Dermis blood vessel endothelial cell (primary cell): ENCODE data around the gene GDA. TPM values are rescaled to one million over a fixed set of nuclear protein-coding genes. Genes with fewer than 3 reads are reported as not detected.
A peak's percentile ranks its signal among the peaks of the same experiment; 100 is the strongest.
"Not testable (repeated sequence)": the region's sequence is repeated elsewhere in the genome, so short reads cannot be mapped to it uniquely, and the experiment has no call there.

ENCODE experiments used
- DNase-seq: peaks from one replicate; pipeline ENCODE4 v3.0.0; 2010
- total RNA-seq: library from RNA; depleted of rRNA; stranded (reverse); fragments of >200 nt; gene quantifications from 2 replicates; pipeline ENCODE4 v1.2.3, GENCODE V29; 2014

The GDA gene
- total RNA-seq, 1 donor from 2014 or later = 0.17 TPM

DNA sequence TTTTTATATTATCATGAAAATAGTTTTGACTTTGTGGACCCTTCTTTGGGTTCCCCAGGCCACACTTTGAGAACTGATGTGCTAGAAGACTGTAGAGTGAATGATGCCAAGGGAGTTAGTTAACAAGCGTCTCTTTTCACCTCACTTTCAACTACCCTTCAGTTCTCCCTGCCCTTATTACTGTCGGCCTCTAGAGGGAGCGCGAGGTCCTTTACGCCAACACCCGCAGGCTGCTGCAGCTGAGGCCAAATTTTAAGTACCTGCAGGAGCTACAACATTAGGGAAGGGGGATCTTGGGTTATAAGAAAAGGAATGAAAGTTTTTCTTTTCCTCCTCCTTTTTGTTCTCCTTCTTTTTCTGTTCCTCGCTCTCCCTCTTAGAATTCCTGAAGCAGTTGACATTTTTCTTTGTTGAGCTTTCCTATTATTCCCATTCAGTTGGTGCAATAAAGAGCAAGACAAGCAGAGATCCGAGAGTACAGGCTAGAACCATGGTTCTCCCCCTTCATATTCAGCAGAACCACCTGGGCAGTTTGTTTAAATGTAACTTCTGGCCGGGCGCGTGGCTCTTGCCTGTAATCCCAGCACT, 131.8 kb downstream of the GDA start:
- peak; percentile 82 for DNase-seq

DNA sequence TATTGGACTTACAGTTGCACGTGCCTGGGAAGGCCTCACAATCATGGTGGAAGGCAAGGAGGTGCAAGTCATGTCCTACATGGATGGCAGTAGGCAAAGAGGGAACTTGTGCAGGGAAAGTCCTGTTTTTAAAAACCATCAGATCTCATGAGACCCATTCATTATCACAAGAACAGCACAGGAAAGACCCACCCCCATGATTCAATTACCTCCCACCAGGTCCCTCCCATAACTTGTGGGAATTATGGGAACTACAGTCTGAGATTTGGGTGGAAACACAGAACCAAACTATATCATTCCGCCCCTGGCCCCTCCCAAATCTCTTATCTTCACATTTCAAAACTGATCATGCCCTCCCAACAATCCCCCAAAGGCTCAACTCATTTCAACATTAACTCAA, 140.2 kb downstream of the GDA start:
- DNase-seq = no peak

DNA sequence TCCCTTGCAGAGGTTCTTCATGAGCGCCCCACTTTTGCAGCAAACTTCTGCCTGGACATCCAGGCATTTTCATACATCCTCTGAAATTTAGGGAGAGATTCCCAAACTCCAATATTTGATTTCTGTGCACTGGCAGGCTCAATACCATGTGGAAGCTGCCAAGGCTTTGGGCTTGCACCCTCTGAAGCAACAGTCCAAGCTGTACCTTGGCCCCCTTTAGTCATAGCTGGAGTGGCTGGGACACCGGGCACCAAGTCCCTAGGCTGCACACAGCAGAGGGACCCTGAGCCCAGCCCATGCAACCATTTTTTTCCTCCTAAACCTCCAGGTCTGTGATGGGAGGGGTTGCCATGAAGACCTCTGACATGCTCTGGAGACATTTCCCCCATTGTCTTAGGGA, 141.1 kb downstream of the GDA start:
- no peak for DNase-seq

DNA sequence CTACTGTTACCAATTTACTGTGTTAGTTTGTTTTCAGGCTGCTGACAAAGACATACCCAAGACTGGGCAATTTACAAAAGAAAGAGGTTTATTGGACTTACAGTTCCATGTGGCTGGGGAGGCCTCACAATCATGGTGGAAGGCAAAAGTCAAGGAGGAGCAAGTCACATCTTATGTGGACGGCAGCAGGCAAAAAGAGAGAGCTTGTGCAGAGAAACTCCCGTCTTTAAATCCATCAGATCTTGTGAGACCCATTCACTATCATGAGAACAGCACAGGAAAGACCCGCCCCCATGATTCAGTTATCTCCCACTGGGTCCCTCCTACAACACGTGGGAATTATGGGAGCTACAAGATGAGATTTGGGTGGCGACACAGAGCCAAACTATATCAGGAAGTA, 142.3 kb downstream of the GDA start:
- not testable (repeated sequence) for DNase-seq

DNA sequence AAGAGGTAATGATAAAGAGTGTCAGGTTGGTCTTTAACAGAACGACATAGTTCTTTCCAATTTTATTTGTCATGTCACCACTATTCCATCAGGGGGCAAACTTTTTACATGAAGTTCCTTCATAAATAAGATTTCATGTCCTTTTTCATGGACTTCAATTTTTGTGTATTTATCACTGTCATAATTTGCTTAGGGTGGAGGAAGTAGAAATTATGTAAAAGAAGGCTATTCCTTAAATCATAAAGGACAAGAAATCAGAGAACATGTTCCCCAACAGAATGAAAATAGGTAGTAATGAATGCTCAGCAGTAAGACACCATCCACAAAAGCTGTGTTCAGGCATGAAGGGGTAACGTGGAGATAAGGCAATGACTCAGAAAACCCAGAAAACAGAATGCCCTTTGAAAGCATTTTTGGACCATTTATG, 143.0 kb downstream of the GDA start:
- peak; percentile 68 for DNase-seq

DNA sequence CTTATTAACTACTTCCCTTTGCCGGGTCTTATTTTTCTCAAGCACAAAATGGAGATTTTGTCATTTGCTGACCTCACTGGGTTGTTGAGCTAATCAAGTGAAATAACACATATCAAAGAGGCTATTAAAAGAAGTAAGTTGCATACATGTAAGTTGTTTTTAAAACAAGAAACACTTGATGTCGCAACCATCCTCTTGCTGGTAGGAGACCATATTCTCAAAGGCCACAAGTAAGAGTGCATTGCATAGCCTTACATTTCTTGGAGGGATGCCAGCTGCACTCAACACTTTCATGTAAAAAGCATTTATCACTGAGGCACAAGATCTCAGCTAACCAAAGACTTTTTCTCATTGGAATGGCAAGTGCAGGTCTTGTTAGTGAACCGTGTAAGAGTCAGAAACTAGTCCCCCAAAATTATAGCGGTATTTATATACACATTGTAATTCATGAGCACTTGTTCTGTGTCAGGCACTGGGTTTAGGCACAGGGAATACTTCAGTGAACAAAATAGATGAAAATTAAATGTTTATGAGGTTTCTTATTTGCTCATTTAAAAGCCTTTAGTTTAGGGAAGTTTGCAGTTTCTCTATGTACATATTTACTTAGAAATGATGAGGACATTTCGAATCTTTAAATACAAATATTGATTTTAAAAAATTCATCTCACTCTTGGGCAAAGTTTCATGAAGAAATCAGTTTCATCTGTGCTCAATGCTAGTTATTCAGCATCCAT, 143.8 kb downstream of the GDA start:
- DNase-seq = peak; percentile 35

DNA sequence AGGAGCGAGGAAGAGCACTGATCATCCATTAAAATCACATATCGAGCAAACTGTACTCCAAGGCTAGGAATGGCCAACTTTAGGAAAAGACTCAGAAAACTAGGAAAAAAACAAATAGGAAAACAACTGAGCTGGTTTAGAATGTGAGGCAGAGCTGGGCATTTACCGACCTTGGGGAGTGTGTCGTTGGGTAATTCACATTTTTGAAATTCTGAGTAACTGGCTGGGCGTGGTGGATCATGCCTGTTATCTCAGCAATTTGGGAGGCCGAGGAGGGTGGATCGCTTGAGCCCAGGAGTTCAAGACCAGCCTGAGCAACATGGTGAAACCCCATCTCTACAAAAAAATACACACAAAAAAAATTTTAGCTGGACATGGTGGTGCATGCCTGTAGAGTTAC, 145.7 kb downstream of the GDA start:
- DNase-seq = no peak

DNA sequence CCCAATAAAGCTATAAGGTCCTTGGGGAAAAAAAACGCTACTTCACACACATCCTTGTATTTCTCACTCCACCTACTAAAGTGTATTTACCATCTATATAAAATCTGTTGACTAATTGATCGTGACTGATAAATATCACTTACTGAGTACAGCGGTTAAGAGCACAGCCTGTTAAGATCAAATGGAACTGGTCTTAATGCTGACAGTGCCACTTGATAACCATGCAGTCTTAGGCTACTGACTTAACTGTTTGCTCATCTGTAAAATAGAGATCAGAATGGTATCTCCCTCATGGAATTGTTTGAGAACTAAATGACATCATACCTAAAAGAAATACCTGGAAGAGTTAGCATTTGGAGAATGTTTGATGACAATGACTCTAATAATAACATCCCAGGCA, 148.3 kb downstream of the GDA start:
- DNase-seq = no peak

DNA sequence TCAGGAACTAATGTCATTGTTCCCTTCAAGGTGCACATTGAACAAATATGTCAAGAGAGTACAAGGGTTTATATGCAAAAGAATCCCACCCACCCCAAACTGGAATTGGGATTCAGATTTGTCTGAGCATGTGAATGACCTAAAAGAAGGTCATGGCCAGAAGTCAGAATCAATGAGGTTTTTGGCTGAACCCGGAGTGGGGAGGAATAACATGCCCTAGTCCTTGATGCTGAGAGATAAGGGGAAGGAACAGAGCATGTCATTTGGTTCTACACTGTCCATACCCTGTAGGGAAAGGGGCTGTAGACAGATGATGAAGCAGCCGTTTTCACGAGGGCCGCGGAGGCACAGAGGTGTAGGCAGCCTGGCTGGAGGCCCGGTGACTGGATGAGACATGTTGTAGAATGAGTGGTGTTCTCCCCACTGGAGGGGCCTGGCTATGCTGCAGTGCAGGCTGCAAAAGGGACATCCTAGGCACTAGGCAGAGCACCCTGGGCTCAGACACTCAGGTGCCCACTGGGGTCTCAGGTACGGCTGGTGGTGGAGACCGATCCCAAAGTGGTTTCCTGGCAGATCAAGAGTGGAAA, 149.9 kb downstream of the GDA start:
- no peak for DNase-seq

DNA sequence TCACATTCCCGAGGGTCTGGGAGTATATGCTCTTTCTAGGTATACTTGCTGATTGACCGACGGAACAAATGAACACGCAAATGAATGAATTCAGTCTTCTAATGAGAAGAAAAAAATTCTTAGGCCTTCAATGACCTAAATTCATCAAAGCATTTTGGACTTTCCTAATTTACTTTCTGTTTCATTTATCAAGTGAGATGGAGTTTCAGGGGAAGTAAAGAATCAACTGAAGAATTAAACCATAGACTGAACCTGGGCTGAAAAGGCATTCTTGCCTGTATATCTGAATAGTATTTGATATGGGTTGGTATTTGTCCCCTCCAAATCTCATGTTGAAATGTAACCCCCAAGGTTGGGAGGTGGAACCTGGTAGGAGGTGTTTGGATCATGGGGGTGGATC, 151.6 kb downstream of the GDA start:
- no peak for DNase-seq

Other genes starting within 250 kb of the GDA start
- gene ABHD17B, start 238.2 kb upstream of the GDA start, total RNA-seq = 68.0 and 76.9 TPM in 2 replicates
- gene C9orf85, start 237.8 kb upstream of the GDA start, total RNA-seq = 16.6 and 19.1 TPM in 2 replicates
- gene C9orf57, start 88.8 kb upstream of the GDA start, total RNA-seq = not detected in 2 replicates
- 91.6 and 98.9 TPM in 2 replicates for gene ZFAND5, start 215.8 kb downstream of the GDA start, total RNA-seq